Stimulated activated CD4-positive, alpha-beta T cell treated with anti-CD3 and anti-CD28 coated beads, Interleukin-4, amount 100 ng/mL, for 4 hours (primary cell): Measurements from ENCODE around the gene DSN1.
"Not testable (repeated sequence)": the region's sequence is repeated elsewhere in the genome, so short reads cannot be mapped to it uniquely, and the experiment has no call there.

ENCODE experiments used
- DNase-seq, 2 experiments: peaks; one replicate each; pipeline ENCODE4 v3.0.0-alpha.2; 2020

DSN1 gene

GRCh38 chr20:36773597-36774390 lies at the start of gene DSN1:
Gene DSN1 (minus strand): TSS chr20:36773763. CDS start chr20:36771458, 2,305 bp downstream.
- DNase-seq = peak; percentile 95 to 99

GRCh38 chr20:36823121-36823520 lies 49.6 kb upstream of the DSN1 start:
- no peak for DNase-seq

GRCh38 chr20:36821964-36822437 lies 48.4 kb upstream of the DSN1 start:
- DNase-seq = no peak

GRCh38 chr20:36820928-36821327 lies 47.4 kb upstream of the DSN1 start:
- DNase-seq = no peak

- no peak for DNase-seq
Observed at GRCh38 chr20:36820073-36820472, 46.5 kb upstream of the DSN1 start.

GRCh38 chr20:36819659-36820058 lies 46.1 kb upstream of the DSN1 start:
- DNase-seq = no peak

GRCh38 chr20:36818861-36819260 lies 45.3 kb upstream of the DSN1 start:
- DNase-seq = no peak

GRCh38 chr20:36818185-36818584 lies 44.6 kb upstream of the DSN1 start:
- DNase-seq = no peak

GRCh38 chr20:36817496-36817895 lies 43.9 kb upstream of the DSN1 start:
- no peak for DNase-seq

- DNase-seq = no peak
Observed at GRCh38 chr20:36815454-36816091, 42.0 kb upstream of the DSN1 start.

GRCh38 chr20:36812594-36813463 lies 39.3 kb upstream of the DSN1 start:
- DNase-seq = no peak

- DNase-seq = peak; percentile 50 to 74
Observed at GRCh38 chr20:36808317-36809257, 35.0 kb upstream of the DSN1 start.

GRCh38 chr20:36806049-36806448 lies 32.5 kb upstream of the DSN1 start:
- no peak for DNase-seq

- no peak for DNase-seq
Observed at GRCh38 chr20:36805396-36805795, 31.8 kb upstream of the DSN1 start.

GRCh38 chr20:36804425-36804824 lies 30.9 kb upstream of the DSN1 start:
- no peak for DNase-seq

- no peak for DNase-seq
Observed at GRCh38 chr20:36802326-36803222, 29.0 kb upstream of the DSN1 start.

GRCh38 chr20:36800410-36800809 lies 26.8 kb upstream of the DSN1 start:
- DNase-seq = no peak

GRCh38 chr20:36799313-36799712 lies 25.8 kb upstream of the DSN1 start:
- DNase-seq = not testable (repeated sequence)

GRCh38 chr20:36796875-36797274 lies 23.3 kb upstream of the DSN1 start:
- DNase-seq = no peak

GRCh38 chr20:36796117-36796516 lies 22.6 kb upstream of the DSN1 start:
- DNase-seq = no peak

GRCh38 chr20:36795691-36796090 lies 22.1 kb upstream of the DSN1 start:
- no peak for DNase-seq
